Activated CD4-positive, alpha-beta T cell treated with anti-CD3 and anti-CD28 coated beads, Interleukin-2, amount 50 U/mL, for 1 hour (primary cell): ENCODE measurements around the gene GMPR.
"Not testable (repeated sequence)": the region's sequence is repeated elsewhere in the genome, so short reads cannot be mapped to it uniquely, and the experiment has no call there.

Experiments used
- DNase-seq: peaks from one replicate; pipeline ENCODE4 v3.0.0-alpha.2; 2020

Gene GMPR

GRCh38 chr6:16226117-16227047 is 12.0 kb upstream of the GMPR start:
- not testable (repeated sequence) for DNase-seq

DNA sequence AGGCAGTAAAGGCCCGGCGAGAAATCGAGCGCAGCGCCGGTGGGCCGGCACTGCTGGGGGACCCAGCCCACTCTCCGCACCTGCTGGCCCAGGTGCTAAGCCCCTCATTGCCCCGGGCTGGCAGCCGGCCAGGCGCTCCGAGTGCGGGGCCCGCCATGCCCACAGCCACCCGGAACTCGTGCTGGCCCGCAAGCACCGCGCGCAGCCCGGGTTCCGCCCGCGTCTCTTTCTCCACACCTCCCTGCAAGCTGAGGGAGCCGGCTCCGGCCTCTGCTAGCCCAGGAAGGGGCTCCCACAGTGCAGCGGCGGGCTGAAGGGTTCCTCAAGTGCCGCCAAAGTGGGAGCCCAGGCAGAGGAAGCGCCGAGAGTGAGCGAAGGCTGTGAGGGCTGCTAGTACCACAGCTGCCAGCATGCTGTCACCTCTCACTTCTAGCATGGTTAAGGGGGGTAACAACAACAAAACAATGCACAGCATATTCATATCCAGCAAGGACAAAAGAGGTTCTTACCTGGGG is 11.3 kb upstream of the GMPR start:
- DNase-seq = no peak

DNA sequence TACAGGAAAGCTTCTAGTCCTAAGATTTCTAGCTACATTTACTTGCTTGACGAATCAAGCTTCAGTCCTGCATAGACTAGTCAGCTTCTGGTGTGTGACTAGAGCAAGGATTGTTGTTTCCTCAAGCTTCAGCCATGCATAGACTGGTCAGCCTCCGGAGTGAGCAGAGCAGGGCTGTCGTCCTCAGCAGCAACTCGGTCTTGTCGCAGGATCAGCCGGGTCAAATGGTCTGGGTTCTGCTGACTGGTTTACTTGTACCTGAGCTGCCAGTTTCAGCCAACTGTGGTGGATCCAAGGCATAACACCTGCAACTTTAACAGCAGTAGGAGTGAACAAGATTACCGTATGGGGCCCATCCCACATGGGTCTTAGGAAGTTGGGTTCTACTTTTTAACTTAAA is 10.8 kb upstream of the GMPR start:
- no peak for DNase-seq

GRCh38 chr6:16228043-16228442 is 10.3 kb upstream of the GMPR start:
- DNase-seq = no peak

GRCh38 chr6:16228709-16229665 is 9.4 kb upstream of the GMPR start:
- no peak for DNase-seq

DNA sequence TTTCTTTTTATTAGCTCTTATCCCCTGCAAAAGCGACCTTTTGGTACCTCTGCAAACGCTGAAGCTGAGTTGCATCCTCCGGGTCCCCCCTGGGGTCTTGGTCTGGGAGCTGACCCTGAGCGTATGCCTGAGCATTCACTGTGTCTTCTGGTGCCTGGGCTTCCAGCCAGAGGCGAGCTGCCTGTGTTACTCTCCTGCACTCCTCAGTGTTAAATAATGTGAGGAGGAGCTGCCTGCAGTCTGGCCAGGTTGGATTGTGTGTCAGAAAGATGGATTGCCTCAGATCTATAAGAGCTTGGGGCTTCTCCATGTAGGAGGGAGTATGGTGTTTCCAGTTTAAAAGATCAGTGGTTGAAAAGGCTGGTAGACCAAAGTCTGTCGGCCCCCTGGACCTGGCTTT is 8.7 kb upstream of the GMPR start:
- DNase-seq = no peak

DNA sequence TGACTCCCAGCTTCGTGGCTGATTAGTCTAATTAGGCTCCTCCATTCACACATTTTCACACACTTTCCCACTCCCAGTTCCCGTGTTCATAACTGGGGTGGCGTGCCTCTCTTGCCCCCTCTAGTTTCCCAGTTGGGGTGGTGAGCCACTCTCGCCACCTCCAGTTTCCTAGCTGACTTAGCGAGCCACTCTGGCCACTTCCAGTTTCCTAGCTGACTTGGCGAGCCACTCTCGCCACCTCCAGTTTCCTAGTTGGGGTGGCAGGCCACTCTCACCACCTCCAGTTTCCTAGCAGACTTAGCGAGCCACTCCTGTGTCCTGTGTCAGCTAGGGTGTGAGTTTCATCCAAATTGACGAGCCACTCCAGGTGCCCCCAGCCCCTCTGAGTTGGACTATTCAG is 7.4 kb upstream of the GMPR start:
- DNase-seq = no peak

DNA sequence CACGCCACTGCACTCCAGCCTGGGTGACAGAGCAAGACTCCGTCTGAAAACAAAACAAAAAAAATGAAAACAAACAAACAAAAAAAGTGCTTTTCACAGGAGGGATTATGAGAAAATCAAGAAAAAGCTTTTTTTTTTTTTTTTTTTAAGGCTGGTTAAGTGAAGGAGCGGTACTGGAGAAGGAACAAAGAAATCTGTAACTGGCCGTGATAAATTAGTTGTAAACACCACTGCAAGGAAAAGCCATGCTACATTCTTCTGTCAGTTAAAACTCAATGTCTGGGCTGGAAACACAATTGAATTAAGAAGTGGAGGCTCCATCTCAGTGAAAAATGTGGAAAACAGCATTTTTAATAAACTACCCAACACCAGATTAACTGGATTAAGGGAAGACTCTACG is 6.3 kb upstream of the GMPR start:
- no peak for DNase-seq

- DNase-seq = no peak
Measured at GRCh38 chr6:16236009-16236501, 2.3 kb upstream of the GMPR start.

GRCh38 chr6:16236631-16237199 is 1.7 kb upstream of the GMPR start:
- no peak for DNase-seq

GRCh38 chr6:16237242-16237641 is 1.1 kb upstream of the GMPR start:
- DNase-seq = no peak

DNA sequence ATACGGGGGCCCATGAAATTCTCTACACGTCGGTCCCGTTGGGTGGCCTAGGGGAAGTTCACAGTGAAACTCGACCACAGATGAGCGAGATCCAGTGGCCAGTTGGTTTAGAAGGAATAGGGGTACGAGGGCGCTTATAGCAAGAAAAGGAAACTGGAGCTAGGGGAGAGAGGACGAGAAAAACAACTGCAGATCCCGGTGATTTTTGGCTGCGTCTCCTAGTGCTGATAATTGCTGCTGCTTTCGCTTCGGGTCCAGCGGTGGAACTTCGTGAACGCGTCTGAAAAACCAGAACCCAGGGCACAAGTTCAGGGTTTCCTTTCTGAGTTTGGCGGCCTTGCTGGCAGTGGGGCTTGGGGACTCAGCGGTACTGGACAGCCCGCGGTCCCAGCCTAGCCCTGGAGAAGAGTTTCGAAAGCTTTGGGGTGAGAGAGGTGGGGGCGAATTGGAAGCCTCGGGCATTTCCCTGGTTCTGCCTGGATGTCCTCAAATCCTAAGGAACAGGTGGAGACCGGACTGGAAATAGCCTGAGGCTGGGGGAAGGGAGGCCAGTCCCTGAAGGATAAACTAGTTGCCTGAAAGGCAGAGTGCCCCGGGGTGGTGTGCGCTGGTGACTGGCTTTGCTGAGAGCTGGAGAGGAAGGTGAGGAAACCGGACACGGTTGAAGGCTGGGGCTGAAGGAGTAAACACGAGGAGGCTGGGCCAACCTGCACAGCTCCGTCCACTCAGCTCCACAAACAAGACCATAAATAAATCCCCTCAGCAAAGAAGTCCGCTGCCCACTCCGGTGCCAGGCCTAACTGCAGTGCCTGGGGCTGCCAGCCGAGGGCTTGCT is 793 bp downstream of the GMPR start:
- no peak for DNase-seq

DNA sequence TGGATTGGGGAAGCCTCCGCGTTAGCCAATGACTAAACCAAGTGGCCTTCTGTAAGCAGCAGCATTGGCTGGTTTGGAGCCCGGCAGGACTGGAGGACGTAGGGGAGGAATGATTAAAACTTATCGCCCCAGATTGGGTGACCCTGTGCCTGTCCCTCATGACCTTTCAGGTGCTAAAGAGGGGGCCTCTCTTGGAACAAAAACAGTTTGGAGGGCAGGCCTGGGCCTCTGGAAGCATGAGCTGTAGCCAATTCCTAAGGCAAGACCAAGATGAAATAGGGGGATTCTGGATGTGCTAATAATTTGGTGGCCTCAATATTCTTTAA is 1.4 kb downstream of the GMPR start:
- DNase-seq = no peak

DNA sequence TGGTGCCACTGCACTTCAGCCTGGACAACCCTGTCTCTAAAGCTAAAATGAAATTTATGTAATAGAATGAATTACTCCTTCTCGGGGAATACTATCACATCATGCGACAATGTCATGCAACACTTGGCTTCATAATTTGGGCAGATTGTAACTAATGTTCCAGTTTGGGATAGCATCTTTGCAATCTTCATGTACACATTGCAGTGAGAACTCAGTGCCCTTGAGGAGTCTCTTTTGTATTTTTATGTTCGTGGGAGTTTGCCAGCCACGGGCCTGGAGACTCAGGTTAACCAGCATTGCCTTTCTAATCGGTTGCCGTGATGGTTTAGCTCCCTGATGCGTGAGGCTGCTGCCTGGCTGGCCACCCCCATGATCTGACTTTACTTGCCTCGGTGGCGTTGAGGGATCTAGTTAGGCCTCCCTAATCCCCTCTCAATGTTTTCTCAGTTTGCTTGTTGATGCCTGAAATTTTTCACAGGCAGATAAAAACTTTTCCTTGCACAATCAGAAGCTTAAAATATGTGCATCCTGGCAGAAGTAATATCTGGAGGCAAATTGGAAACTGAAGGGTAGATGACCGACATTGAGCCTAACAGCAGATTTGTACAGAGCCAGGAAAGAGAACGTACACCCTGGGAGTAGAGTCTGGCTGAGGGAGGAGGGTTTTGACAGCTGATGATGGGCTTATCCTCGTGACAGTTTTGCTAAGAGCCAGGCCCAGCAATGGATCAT is 2.4 kb downstream of the GMPR start:
- no peak for DNase-seq

GRCh38 chr6:16241321-16241689 is 2.9 kb downstream of the GMPR start:
- DNase-seq = no peak

DNA sequence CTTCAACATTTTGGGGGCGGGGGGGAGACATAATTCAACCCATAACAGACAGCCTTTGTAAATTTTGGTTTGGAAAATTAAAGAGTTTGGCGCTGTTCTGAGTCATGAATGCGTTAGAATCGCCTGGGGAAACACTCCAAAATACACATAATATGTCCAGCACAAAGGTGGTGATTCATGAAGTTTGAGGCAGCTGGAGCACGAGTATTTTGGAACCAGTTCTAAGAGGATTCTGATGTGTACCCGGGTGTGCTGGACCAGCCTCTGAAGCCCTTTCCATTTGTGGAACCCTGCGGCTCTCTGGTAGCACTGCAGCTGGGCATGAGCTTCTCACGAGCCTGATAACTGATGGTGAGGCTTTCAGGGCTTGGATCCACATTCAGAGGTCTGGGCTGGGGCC is 4.7 kb downstream of the GMPR start:
- no peak for DNase-seq

GRCh38 chr6:16243664-16244063 is 5.3 kb downstream of the GMPR start:
- no peak for DNase-seq

GRCh38 chr6:16244446-16244845 is 6.1 kb downstream of the GMPR start:
- DNase-seq = no peak

DNA sequence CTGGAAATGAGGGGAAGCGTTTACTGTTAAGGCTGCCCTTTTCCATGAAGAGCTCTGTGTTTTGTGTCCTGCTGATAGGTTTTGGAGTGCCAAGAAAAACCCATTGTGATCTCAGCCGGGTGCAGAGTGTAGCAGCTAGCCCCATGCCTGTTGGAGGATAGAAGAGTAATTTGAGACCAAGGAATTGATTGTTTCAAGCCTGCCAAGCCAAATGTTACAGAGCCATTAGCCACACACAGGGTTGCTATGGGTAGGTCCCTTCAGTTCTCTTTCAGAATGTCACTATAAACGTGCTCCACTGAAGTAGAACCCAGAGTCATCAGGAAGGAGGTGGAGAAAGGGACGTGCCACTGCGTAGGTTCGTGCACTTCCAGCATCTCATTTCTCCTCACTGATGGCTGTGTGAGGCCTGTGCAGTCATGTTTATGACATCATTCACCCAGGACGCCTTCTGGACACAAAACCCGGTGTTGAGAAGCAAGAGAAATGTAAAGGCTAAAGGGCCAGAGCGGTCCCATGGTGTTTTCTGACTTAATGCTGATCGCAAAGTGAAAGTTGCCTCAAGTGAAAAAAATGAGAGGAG is 6.6 kb downstream of the GMPR start:
- DNase-seq = no peak

GRCh38 chr6:16248271-16248853 is 10.0 kb downstream of the GMPR start:
- DNase-seq = no peak

- DNase-seq = no peak
Measured at GRCh38 chr6:16249971-16250370, 11.6 kb downstream of the GMPR start.
